BJ (cell line): ENCODE measurements around the gene BAIAP2L1. TPM values are rescaled to one million over a fixed set of nuclear protein-coding genes. Genes with fewer than 3 reads are reported as not detected.
"Not testable (repeated sequence)": the region's sequence is repeated elsewhere in the genome, so short reads cannot be mapped to it uniquely, and the experiment has no call there.

Experiments
- CTCF ChIA-PET: fragments of 350-600 bp; formaldehyde crosslinking; extraction: SDS; loops from one replicate; lab custom pipeline; 2021; ENCODE audit warnings: antibody characterized with exemption, inconsistent platforms; lab: Yijun Ruan, JAX
- POLR2A ChIA-PET: fragments of 300-600 bp; sonication (Branson Sonifier 250); formaldehyde crosslinking; extraction: SDS; loops from one replicate; lab custom pipeline; 2021; ENCODE audit warnings: antibody characterized with exemption; lab: Charles Lee
- DNase-seq: peaks from one replicate; pipeline ENCODE4 v3.0.0-alpha.2; 2011; ENCODE audit warnings: low read depth
- H3K27me3 ChIP-seq: 2 replicates; pipeline ENCODE4 v1.6.0; 2011; ENCODE audit warnings: low read length; ENCODE audit not compliant: control insufficient read depth, insufficient read depth
- H3K36me3 ChIP-seq: 2 replicates; pipeline ENCODE4 v1.5.1; 2011; ENCODE audit warnings: low read length; ENCODE audit not compliant: control insufficient read depth, insufficient read depth
- H3K4me3 ChIP-seq: 2 replicates; pipeline ENCODE4 v1.5.1; 2011; ENCODE audit warnings: low read depth, mild to moderate bottlenecking, control low read depth, low read length
- polyA plus RNA-seq: library from polyadenylated mRNA; depleted of rRNA; stranded (reverse); fragments of >200 nt; gene quantifications from 2 replicates; pipeline ENCODE4 v1.2.3, GENCODE V29; 2011
- TF ChIP-seq, protein P1 (sequence below): IDR thresholded peaks from 2 replicates; pipeline ENCODE4 v1.5.1; 2011; ENCODE audit warnings: low read depth, mild to moderate bottlenecking, control low read depth, inconsistent platforms, low read length, moderate library complexity; ENCODE audit not compliant: insufficient read depth

BAIAP2L1 gene
- polyA plus RNA-seq, 1 experiment = 11.4 TPM

DNA sequence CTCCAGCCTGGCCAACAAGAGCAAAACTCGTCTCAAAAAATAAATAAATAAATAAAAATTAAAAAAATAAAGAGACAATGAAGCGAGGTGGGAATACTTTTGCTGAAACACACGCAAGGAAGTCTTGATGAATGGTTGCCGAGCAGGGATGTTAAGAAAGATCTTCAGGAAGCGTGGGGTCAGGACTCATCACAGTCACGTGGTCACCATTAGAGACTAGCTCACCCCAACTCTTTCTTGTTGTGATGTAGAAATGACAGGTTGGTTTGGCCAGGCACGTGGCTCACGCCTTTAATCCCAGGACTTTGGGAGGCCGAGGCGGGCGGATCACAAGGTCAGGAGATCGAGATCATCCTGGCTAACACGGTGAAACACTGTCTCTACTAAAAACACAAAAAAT lies 28.9 kb upstream of the BAIAP2L1 start:
- POLR2A ChIA-PET = no interaction called here
- Histone ChIP-seq H3K4me3 (no peak overlapping the region), H3K36me3 (no peaks in the 10 kb centered on the region), H3K27me3 (0 out of 2 replicates have a peak, but pooled peaks cover 2% of the 10 kb centered on the region)
- no peak for DNase-seq
- TF ChIP-seq, protein P1, sequence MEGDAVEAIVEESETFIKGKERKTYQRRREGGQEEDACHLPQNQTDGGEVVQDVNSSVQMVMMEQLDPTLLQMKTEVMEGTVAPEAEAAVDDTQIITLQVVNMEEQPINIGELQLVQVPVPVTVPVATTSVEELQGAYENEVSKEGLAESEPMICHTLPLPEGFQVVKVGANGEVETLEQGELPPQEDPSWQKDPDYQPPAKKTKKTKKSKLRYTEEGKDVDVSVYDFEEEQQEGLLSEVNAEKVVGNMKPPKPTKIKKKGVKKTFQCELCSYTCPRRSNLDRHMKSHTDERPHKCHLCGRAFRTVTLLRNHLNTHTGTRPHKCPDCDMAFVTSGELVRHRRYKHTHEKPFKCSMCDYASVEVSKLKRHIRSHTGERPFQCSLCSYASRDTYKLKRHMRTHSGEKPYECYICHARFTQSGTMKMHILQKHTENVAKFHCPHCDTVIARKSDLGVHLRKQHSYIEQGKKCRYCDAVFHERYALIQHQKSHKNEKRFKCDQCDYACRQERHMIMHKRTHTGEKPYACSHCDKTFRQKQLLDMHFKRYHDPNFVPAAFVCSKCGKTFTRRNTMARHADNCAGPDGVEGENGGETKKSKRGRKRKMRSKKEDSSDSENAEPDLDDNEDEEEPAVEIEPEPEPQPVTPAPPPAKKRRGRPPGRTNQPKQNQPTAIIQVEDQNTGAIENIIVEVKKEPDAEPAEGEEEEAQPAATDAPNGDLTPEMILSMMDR = no peak
- CTCF ChIA-PET = interaction anchor here (2.5 to 9.7 kb wide), 3 partner anchors 10 to 407 kb away, joined by 7 to 149 read pairs (median 15); no protein-coding TSS in a partner anchor

DNA sequence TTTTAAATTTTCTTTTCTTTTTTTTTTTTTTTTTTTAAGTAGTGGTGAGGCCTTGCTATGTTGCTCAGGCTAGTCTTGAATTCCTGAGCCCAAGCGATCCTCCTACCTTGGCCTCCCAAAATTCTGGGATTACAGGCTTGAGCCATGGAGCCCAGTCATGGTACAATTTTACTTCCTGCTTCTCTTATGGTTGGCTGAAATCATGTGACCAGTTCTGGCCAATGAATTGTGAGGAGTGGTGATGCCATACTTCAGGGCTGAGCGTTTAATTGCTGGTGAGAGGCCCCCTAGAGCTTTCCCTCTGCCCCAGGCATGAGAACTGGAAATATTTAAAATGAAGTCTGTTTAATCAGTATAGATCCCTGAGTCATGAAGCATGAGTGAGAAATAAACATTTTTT lies 22.2 kb upstream of the BAIAP2L1 start:
- no peak for DNase-seq
- TF ChIP-seq, protein P1 = no peak
- Histone ChIP-seq H3K4me3 (no peak overlapping the region), H3K27me3 (0 out of 2 replicates have a peak, but pooled peaks cover 1% of the 10 kb centered on the region), H3K36me3 (no peaks in the 10 kb centered on the region)
- CTCF ChIA-PET = interaction anchor here (4.6 kb wide), 1 partner anchor 418 kb away, joined by 29 read pairs; no protein-coding TSS in a partner anchor
- POLR2A ChIA-PET = no interaction called here

DNA sequence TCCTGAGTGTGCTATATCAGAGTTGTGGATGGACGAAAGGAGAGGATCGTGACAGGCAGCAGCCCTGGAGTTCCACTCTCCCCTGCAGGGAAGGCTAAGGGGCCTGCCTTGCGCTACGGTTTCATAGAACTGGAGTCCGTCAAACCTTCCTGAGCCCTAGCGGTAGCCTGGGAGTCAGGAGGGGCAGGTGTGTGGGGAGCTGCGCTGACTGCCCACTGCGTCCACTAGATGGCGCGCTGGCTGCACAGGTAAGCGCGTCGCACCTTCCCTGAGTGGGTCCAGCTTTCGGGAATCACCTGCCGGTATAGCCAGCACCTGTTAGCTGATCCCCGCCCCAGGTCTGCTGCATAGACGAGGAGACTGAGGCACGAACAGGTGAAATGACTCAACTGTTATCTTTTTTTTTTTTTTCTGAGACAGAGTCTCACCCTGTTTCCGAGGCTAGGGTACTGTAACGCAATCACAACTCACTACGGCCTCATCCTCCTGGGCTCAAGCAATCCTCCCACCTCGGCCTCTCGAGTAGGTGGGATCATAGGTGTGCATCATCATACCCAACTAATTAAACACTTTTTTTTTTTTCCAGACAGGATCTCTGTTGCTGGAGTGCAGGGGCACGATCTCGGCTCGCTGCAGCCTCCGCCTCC lies 20.2 kb upstream of the BAIAP2L1 start:
- TF ChIP-seq, protein P1 = peak; percentile 93
- POLR2A ChIA-PET = no interaction called here
- Histone ChIP-seq H3K36me3 (no peaks in the 10 kb centered on the region), H3K4me3 (no peak overlapping the region), H3K27me3 (no peaks in the 10 kb centered on the region)
- DNase-seq = no peak
- CTCF ChIA-PET = interaction anchor here (0.5 to 4.2 kb wide), 15 partner anchors 9 to 420 kb away, joined by 3 to 23 read pairs (median 3); partner anchors contain the start of gene BAIAP2L1

DNA sequence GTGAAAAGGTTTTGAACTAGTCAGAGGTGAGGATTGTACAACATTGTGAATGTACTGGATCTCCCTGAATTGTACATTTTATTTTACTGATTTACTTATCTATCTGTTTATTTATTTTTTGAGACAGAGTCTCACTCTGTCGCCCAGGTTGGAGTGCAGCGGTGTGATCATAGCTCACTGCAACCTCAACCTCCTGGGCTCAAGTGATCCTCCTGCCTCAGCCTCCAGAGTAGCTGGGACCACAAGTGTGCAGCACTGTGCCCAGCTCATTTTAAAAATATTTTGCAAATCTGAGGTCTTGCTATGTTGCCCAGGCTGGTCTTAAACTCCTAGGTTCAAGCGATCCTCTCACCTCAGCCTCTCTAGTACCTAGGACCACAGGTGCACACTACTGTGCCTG lies 19.1 kb upstream of the BAIAP2L1 start:
- H3K36me3 ChIP-seq, POLR2A ChIA-PET, H3K27me3 ChIP-seq, DNase-seq, H3K4me3 ChIP-seq: not testable (repeated sequence)
- CTCF ChIA-PET = interaction anchor here (0.9 to 5.1 kb wide), 12 partner anchors 10 to 460 kb away, joined by 3 to 33 read pairs (median 5); partner anchors contain the start of gene BAIAP2L1

DNA sequence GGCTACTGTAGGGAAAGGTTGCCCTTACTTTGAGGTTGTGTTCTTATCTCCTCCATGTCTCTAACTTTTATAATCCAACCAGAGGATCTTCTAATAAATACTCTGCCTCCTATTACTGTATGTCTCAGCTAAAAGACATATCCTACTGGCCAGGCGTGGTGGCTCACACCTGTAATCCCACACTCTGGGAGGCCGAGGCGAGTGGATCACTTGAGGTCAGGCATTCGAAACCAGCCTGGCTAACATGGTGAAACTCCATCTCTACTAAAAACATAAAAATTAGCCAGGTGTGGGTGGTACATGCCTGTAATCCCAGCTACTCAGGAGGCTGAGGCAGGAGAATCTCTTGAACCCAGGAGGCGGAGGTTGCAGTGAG lies 18.4 kb upstream of the BAIAP2L1 start:
- H3K27me3 ChIP-seq, DNase-seq, H3K36me3 ChIP-seq, H3K4me3 ChIP-seq: not testable (repeated sequence)
- ChIA-PET CTCF (interaction anchor here (0.7 to 5.1 kb wide), 13 partner anchors 9 to 461 kb away, joined by 3 to 33 read pairs (median 5); partner anchors contain the start of gene BAIAP2L1), POLR2A (interaction anchor here (0.5 kb wide), 1 partner anchor 349 kb away, joined by 3 read pairs; no protein-coding TSS in a partner anchor)

DNA sequence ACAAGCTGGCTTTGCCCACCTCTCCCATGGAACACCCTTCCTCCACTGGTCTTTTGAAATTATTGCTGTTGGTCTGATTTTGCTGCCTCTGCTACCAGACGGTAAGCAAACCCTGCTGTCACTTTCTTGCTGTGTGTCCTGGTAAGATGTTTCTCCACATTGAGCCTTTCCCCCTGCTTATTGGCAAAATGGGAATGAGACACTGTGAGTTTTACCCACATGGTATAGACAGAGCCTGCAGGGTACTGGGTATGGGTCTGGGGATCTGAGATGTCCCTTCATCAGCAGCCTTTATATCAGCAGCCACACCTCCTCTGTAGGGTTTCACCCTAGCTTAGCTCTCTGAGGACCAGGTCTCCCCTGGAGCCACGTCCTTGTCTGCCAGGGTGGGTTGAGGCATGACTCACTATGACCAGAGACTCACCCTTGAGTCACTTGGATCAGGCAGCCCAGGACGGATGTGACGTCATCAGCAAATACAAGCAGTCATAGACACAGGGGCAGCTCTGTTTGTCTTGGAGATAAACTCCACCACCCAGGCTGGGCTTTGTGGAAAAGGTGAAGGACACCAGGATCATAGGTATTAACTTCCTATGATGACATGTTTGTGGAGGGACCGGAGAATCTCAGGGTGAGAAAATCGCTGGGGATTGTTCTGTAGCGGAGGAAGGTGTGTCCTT lies 17.9 kb upstream of the BAIAP2L1 start:
- TF ChIP-seq, protein P1 = no peak
- CTCF ChIA-PET = interaction anchor here (0.7 to 5.1 kb wide), 11 partner anchors 9 to 461 kb away, joined by 3 to 33 read pairs (median 5); partner anchors contain the start of gene BAIAP2L1
- H3K36me3 ChIP-seq = no peaks in the 10 kb centered on the region
- no peaks in the 10 kb centered on the region for H3K27me3 ChIP-seq
- POLR2A ChIA-PET = no interaction called here
- no peak overlapping the region for H3K4me3 ChIP-seq
- peak; percentile 62 for DNase-seq
